Measurements from ENCODE around the gene PNPLA3. TPM values are rescaled to one million over a fixed set of nuclear protein-coding genes. Genes with fewer than 3 reads are reported as not detected.

The PNPLA3 gene, protein sequence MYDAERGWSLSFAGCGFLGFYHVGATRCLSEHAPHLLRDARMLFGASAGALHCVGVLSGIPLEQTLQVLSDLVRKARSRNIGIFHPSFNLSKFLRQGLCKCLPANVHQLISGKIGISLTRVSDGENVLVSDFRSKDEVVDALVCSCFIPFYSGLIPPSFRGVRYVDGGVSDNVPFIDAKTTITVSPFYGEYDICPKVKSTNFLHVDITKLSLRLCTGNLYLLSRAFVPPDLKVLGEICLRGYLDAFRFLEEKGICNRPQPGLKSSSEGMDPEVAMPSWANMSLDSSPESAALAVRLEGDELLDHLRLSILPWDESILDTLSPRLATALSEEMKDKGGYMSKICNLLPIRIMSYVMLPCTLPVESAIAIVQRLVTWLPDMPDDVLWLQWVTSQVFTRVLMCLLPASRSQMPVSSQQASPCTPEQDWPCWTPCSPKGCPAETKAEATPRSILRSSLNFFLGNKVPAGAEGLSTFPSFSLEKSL
- 23.8 TPM for total RNA-seq

DNA sequence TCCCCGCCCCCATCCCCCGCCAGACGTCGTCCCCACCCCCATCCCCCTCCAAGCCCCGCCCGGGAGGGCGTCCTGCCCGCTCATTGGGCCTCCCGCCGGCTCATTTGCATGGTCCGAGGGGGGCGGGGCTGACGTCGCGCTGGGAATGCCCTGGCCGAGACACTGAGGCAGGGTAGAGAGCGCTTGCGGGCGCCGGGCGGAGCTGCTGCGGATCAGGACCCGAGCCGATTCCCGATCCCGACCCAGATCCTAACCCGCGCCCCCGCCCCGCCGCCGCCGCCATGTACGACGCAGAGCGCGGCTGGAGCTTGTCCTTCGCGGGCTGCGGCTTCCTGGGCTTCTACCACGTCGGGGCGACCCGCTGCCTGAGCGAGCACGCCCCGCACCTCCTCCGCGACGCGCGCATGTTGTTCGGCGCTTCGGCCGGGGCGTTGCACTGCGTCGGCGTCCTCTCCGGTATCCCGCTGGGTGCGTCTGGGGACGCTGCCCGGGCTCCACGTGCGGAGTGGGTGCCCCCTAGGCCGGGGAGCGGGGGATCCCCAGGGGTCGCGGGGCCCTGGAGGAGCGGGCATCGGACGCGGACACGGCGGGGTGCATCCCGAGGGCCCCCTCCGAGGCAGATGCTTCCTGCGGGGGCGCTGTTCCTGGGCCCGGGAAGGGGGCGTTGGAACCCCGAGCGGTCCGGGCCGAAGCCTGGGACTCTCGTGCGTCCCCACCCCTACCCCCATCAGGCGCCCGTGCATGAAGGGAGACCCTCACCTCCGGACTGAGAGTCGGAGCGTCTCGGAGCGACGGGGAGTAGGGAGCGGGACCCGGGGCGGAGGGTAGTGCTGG is at the start of gene PNPLA3:
Gene PNPLA3, plus strand, starts transcription at position 175 of the 834 bp plus-strand sequence. Its CDS starts 107 bp downstream, at position 282.

DNA sequence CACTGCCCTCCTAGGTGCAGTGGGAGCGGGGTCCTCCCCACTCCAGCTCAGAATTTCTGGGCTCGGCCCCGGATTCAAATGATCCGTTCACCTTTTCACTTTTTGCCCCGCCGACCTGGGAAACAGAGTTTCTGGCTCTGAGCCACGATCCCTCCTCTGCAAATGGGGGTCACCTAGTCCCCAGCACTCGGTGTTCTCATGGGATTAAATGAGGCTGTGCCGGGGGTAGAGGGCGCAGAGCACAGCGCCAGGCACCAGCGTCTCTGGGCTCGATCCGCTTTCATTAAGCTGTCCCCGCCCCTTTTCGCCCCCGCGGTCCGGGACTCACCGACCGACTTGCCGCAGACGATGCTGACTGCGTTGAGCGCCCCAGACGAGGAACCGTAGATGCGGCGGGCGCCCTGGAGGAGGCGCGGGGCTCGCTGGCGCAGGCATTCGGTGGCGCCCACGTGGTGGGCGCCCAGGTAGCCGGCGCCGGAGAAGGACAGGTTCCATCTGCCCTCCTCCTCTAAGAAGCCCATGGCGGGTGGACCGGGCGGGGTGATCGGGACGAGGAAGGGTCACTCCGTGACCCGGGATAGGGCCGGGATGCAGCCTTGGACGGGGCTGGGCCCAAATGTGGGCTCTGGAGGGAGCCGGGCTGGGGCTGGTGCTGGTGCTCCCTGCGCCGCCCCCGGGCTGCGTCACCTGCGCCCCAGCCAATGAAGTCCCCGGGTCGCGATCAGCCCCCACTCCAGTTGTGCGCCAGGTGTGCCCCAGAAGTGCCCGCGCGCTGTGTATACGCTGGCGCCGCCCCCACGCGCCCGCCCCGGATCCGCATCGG is 32.0 kb upstream of the PNPLA3 start, which contains the start of gene PNPLA5:
Gene PNPLA5, minus strand, starts transcription at position 654 of the 823 bp plus-strand sequence. Its CDS starts 133 bp downstream, at position 521.

DNA sequence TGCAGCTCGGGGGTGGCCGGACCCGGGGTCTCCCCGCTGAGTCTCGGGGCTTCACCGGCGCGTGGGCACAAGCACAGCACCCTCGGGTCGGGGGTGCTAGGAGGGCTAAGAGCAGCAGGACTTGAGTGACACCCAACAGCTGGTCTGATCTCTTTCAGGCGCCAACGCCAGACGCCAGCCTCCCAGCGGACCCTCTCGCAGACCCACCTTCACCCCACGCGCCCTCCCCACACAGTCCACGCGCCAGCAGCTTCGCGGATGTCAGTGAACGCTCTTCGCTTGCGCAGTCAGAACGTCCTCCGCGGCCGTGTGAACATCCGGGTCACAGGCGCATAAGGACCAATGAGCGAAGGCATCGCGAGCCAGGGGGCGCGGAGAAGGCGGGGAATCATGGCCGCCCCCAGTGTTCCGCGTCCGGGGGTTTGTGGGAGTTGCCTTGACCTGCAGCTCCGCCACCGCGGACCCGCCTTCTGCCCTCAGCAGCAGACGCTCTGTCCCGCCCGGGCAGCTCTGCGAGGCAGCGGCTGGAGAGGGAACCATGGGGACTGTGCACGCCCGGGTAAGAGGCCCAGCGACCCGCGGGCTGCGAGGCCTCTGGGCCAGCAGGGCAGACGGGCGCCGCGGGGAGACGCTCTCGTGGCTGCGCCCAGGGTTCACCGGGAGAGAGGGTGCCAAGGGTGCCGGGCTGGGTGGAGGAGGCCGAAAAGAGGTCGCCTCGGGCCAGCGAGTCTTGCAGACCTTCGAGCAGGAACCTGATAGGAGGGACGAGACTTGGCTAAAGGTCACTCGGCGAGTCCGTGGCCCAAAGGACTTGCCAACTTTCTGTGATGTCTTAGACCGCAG is 31.7 kb downstream of the PNPLA3 start, which contains the start of gene SAMM50:
Gene SAMM50, plus strand, starts transcription at position 403 of the 843 bp plus-strand sequence. Its CDS starts 136 bp downstream, at position 539.

Other genes starting within 250 kb of the PNPLA3 start
- 12.5 TPM for gene EFCAB6, start 111.5 kb upstream of the PNPLA3 start, total RNA-seq
- gene SULT4A1, start 61.3 kb upstream of the PNPLA3 start, total RNA-seq, result 55.7 TPM
- gene PNPLA5, start 31.8 kb upstream of the PNPLA3 start, total RNA-seq, result not detected
- 33.2 TPM for gene SAMM50, start 31.6 kb downstream of the PNPLA3 start, total RNA-seq
- 7.2 TPM for gene PARVB, start 100.5 kb downstream of the PNPLA3 start, total RNA-seq

All from parietal lobe (tissue), 1 donor.